MCF 10A (cell line): ENCODE results near the gene KLHL9. TPM values are rescaled to one million over a fixed set of nuclear protein-coding genes. Genes with fewer than 3 reads are reported as not detected.

Experiments
- BruUV-seq: library from RNA; stranded (reverse); fragments of 400-500 nt; replicated peaks from 2 replicates; lab custom pipeline; 2021; lab: Mats Ljungman, UMichigan
- CTCF ChIA-PET: fragments of 300-600 bp; sonication (Branson Sonifier 250); formaldehyde crosslinking; extraction: SDS; loops from one replicate; lab custom pipeline; 2021; ENCODE audit warnings: antibody characterized with exemption, inconsistent platforms; lab: Yijun Ruan, JAX
- POLR2A ChIA-PET: fragments of 300-600, 350-650 bp; sonication (Branson Sonifier 250); formaldehyde crosslinking; extraction: SDS; loops from one replicate; lab custom pipeline; 2020; ENCODE audit warnings: antibody characterized with exemption, inconsistent platforms; lab: Yijun Ruan, JAX
- DNase-seq: peaks from one replicate; pipeline ENCODE4 v3.0.0-alpha.2; 2018; ENCODE audit not compliant: unreplicated experiment
- H3K27ac Mint-ChIP-seq: one replicate; pipeline ENCODE4 v1.8.0; 2022; ENCODE audit warnings: mild to moderate bottlenecking, low read depth, mixed read lengths; ENCODE audit not compliant: unreplicated experiment
- H3K27me3 Mint-ChIP-seq: one replicate; pipeline ENCODE4 v1.8.0; 2022; ENCODE audit warnings: mixed read lengths; ENCODE audit not compliant: insufficient read depth, unreplicated experiment
- H3K36me3 Mint-ChIP-seq: one replicate; pipeline ENCODE4 v1.8.0; 2022; ENCODE audit warnings: mild to moderate bottlenecking, moderate library complexity, mixed read lengths; ENCODE audit not compliant: insufficient read depth, unreplicated experiment
- H3K4me1 Mint-ChIP-seq: one replicate; pipeline ENCODE4 v1.8.0; 2022; ENCODE audit warnings: mixed read lengths; ENCODE audit not compliant: insufficient read depth, unreplicated experiment
- H3K4me3 Mint-ChIP-seq: one replicate; pipeline ENCODE4 v1.8.0; 2022; ENCODE audit warnings: mild to moderate bottlenecking, moderate library complexity, mixed read lengths; ENCODE audit not compliant: unreplicated experiment
- H3K9me3 Mint-ChIP-seq: one replicate; pipeline ENCODE4 v1.8.0; 2022; ENCODE audit warnings: mixed read lengths; ENCODE audit not compliant: unreplicated experiment
- CTCF ChIP-seq: fragments of 200-600 bp; IDR thresholded peaks from one replicate; pipeline ENCODE4 v1.8.0; 2022; ENCODE audit warnings: antibody characterized with exemption, mild to moderate bottlenecking; ENCODE audit not compliant: unreplicated experiment
- intact Hi-C: fragments of 100-400 bp; cut with micrococcal nuclease; formaldehyde crosslinking; loops from 2 replicates; pipeline ENCODE4 v1.14.1; 2022
- total RNA-seq: library from RNA; stranded (reverse); gene quantifications from 2 replicates; pipeline ENCODE4 v1.2.3, GENCODE V29; 2022

KLHL9 gene
- total RNA-seq, 1 experiment from 2014 or later = 9.8 TPM

- H3K36me3 Mint-ChIP-seq = no peaks in the 10 kb centered on the region
- peaks cover 44% of the 10 kb centered on the region for H3K27me3 Mint-ChIP-seq
- H3K27ac Mint-ChIP-seq = no peak overlapping the region
- H3K4me3 Mint-ChIP-seq = no peak overlapping the region
- no peak for DNase-seq
- ChIA-PET POLR2A (no interaction called here), CTCF (interaction anchor here (0.9 kb wide), 1 partner anchor 120 kb away, joined by 3 read pairs; no protein-coding TSS in a partner anchor)
- no peak for TF ChIP-seq CTCF
- intact Hi-C loops = no loop called here
- no peaks in the 10 kb centered on the region for H3K9me3 Mint-ChIP-seq
- H3K4me1 Mint-ChIP-seq = no peaks in the 10 kb centered on the region
- BruUV-seq = no TSS peak
These were observed 21.1 kb downstream of the KLHL9 start for GRCh38 chr9:21314152-21314551.

- DNase-seq = no peak
- Mint-ChIP-seq H3K9me3 (no peaks in the 10 kb centered on the region), H3K27ac (no peak overlapping the region), H3K36me3 (no peaks in the 10 kb centered on the region), H3K4me3 (no peak overlapping the region), H3K4me1 (no peaks in the 10 kb centered on the region), H3K27me3 (peaks cover 54% of the 10 kb centered on the region)
- no TSS peak for BruUV-seq
- TF ChIP-seq CTCF = no peak
- ChIA-PET POLR2A (no interaction called here), CTCF (interaction anchor here (0.7 kb wide), 1 partner anchor 59 kb away, joined by 3 read pairs; no protein-coding TSS in a partner anchor)
- intact Hi-C loops = no loop called here
These were observed 23.3 kb downstream of the KLHL9 start for GRCh38 chr9:21311889-21312288.

GRCh38 chr9:21305213-21305612, 30.0 kb downstream of the KLHL9 start, which contains the start of gene IFNA5:
IFNA5 (minus strand) TSS chr9:21305313; CDS start chr9:21305256, 57 bp downstream.
- no peak within 1 kb of the TSS for H3K4me3 Mint-ChIP-seq
- ChIA-PET POLR2A (no interaction called here), CTCF (interaction anchor here (1.0 kb wide), 1 partner anchor 13 kb away, joined by 4 read pairs; no protein-coding TSS in a partner anchor)
- H3K27me3 Mint-ChIP-seq = peaks cover 57% of the 10 kb centered on the region
- no peaks in the 10 kb centered on the region for H3K4me1 Mint-ChIP-seq
- no peaks in the 10 kb centered on the region for H3K36me3 Mint-ChIP-seq
- no peaks in the 10 kb centered on the region for H3K9me3 Mint-ChIP-seq
- BruUV-seq = no TSS peak
- no peak for DNase-seq
- H3K27ac Mint-ChIP-seq = no peak within 1 kb of the TSS
- no peak for TF ChIP-seq CTCF
- intact Hi-C loops = no loop called here

GRCh38 chr9:21295992-21296391, 39.2 kb downstream of the KLHL9 start:
- no peak for TF ChIP-seq CTCF
- DNase-seq = no peak
- H3K27me3 Mint-ChIP-seq = peaks cover 25% of the 10 kb centered on the region
- ChIA-PET POLR2A (no interaction called here), CTCF (interaction anchor here (0.8 kb wide), 1 partner anchor 943 kb away, joined by 3 read pairs; no protein-coding TSS in a partner anchor)
- H3K4me3 Mint-ChIP-seq = no peak overlapping the region
- intact Hi-C loops = no loop called here
- BruUV-seq = no TSS peak
- no peaks in the 10 kb centered on the region for H3K9me3 Mint-ChIP-seq
- H3K36me3 Mint-ChIP-seq = no peaks in the 10 kb centered on the region
- no peak overlapping the region for H3K27ac Mint-ChIP-seq
- H3K4me1 Mint-ChIP-seq = no peaks in the 10 kb centered on the region
